H1 (cell line): Measurements from ENCODE around the gene LMTK3. TPM values are rescaled to one million over a fixed set of nuclear protein-coding genes. Genes with fewer than 3 reads are reported as not detected.

Experiments
- CTCF ChIA-PET: fragments of 300-600 bp; sonication (Branson Sonifier 250); formaldehyde crosslinking; loops from one replicate; lab custom pipeline; 2021; ENCODE audit not compliant: partially characterized antibody; lab: Charles Lee
- POLR2A ChIA-PET: fragments of 300-600 bp; sonication (Branson Sonifier 250); formaldehyde crosslinking; loops from one replicate; lab custom pipeline; 2021; ENCODE audit warnings: inconsistent platforms; ENCODE audit not compliant: partially characterized antibody; lab: Charles Lee
- DNase-seq, 2 experiments: peaks; one replicate each; pipeline versions ENCODE4 v3.0.0 to v3.0.0-alpha.2; 2010 to 2022; ENCODE audit warnings: low spot score in 2 of 2, low read depth in 1 of 2, mixed read lengths in 1 of 2
- FAIRE-seq: peaks from 2 replicates; lab custom pipeline; 2011; peaks lifted over from hg19 to GRCh38; lab: Jason Lieb, UNC
- H2AFZ ChIP-seq: 2 replicates; pipeline ENCODE4 v1.8.1; 2012; ENCODE audit warnings: low read length, inconsistent platforms
- H2AK5ac ChIP-seq: 2 replicates; pipeline ENCODE4 v1.6.1; 2013; ENCODE audit warnings: low read depth, low read length
- H2BK120ac ChIP-seq: replicated peaks from 2 replicates; pipeline ENCODE3; 2013; ENCODE audit warnings: low read depth, low read length, inconsistent platforms
- H2BK12ac ChIP-seq: 2 replicates; pipeline ENCODE4 v1.6.1; 2013; ENCODE audit warnings: low read depth, low read length
- H2BK15ac ChIP-seq: 2 replicates; pipeline ENCODE4 v1.6.1; 2013; ENCODE audit warnings: low read length
- H2BK20ac ChIP-seq: 2 replicates; pipeline ENCODE4 v1.6.1; 2013; ENCODE audit warnings: low read length
- H2BK5ac ChIP-seq: 2 replicates; pipeline ENCODE4 v1.6.1; 2013; ENCODE audit warnings: low read depth, low read length
- H3K14ac ChIP-seq: 2 replicates; pipeline ENCODE4 v1.6.1; 2013; ENCODE audit warnings: inconsistent platforms; ENCODE audit not compliant: insufficient read length
- H3K18ac ChIP-seq: 2 replicates; pipeline ENCODE4 v1.6.1; 2013; ENCODE audit warnings: low read length; ENCODE audit errors: extremely low read depth
- H3K23ac ChIP-seq: 2 replicates; pipeline ENCODE4 v1.6.1; 2013; ENCODE audit warnings: inconsistent platforms; ENCODE audit not compliant: insufficient read length
- H3K23me2 ChIP-seq: 2 replicates; pipeline ENCODE4 v1.6.1; 2013; ENCODE audit warnings: low read depth, low read length
- H3K27ac ChIP-seq: 2 replicates; pipeline ENCODE4 v1.6.1; 2011; ENCODE audit warnings: low read depth, low read length, inconsistent platforms
- H3K27me3 ChIP-seq, 4 experiments: replicated peaks in 1 of 4; 1 replicate in 1 of 4; 2 replicates in 3 of 4; pipeline versions ENCODE4 v1.6.1 to v1.8.1; 2011 to 2013; ENCODE audit warnings: low read length in 3 of 4, mild to moderate bottlenecking in 3 of 4, inconsistent platforms in 2 of 4, mixed read lengths in 2 of 4, moderate library complexity in 1 of 4; ENCODE audit not compliant: control insufficient read depth in 3 of 4, insufficient read depth in 3 of 4; ENCODE audit errors: extremely low read depth in 1 of 4
- H3K36me3 ChIP-seq, 4 experiments: 2 replicates each; pipeline versions ENCODE4 v1.6.1 to v1.8.1; 2011 to 2013; ENCODE audit warnings: mild to moderate bottlenecking in 4 of 4, low read length in 3 of 4, moderate library complexity in 2 of 4, control low read depth in 1 of 4, inconsistent platforms in 1 of 4; ENCODE audit not compliant: insufficient read depth in 4 of 4, control insufficient read depth in 2 of 4
- H3K4ac ChIP-seq: replicated peaks from 2 replicates; pipeline ENCODE3; 2013; ENCODE audit warnings: low read length, low read depth, mixed read lengths, inconsistent platforms; ENCODE audit not compliant: insufficient read length
- H3K4me1 ChIP-seq, 4 experiments: replicated peaks in 1 of 4; 1 replicate in 1 of 4; 2 replicates in 3 of 4; pipeline versions ENCODE4 v1.6.1 to v1.8.1; 2011 to 2013; ENCODE audit warnings: low read length in 3 of 4, inconsistent platforms in 2 of 4, mixed read lengths in 1 of 4; ENCODE audit not compliant: insufficient read depth in 4 of 4, control insufficient read depth in 3 of 4
- H3K4me2 ChIP-seq, 2 experiments: 2 replicates each; pipeline versions ENCODE4 v1.6.1 to v1.8.1; 2011 to 2013; ENCODE audit warnings: low read depth in 2 of 2, low read length in 2 of 2, control low read depth in 1 of 2, inconsistent platforms in 1 of 2, mild to moderate bottlenecking in 1 of 2; ENCODE audit not compliant: insufficient read depth in 1 of 2
- H3K4me3 ChIP-seq, 4 experiments: fragments of 200-600, 300-600 bp in 1 of 4; sonication (generic), shearing (Covaris generic), sonication (Bioruptor Twin) in 1 of 4; 2 replicates each; pipeline versions ENCODE4 v1.5.1 to v1.8.1; 2011 to 2016; ENCODE audit warnings: low read length in 4 of 4, low read depth in 3 of 4, control low read depth in 2 of 4, inconsistent platforms in 2 of 4, mild to moderate bottlenecking in 2 of 4, mixed read lengths in 1 of 4, moderate library complexity in 1 of 4; ENCODE audit not compliant: insufficient read depth in 2 of 4; ENCODE audit errors: extremely low read depth in 1 of 4
- H3K56ac ChIP-seq: replicated peaks from 2 replicates; pipeline ENCODE3; 2013; ENCODE audit warnings: low read depth, mild to moderate bottlenecking, mixed read lengths, low read length, inconsistent platforms; ENCODE audit not compliant: insufficient read length
- H3K79me1 ChIP-seq: 2 replicates; pipeline ENCODE4 v1.6.1; 2013; ENCODE audit warnings: low read depth, low read length, control low read depth
- H3K79me2 ChIP-seq, 2 experiments: 2 replicates each; pipeline versions ENCODE4 v1.6.1 to v1.8.1; 2012 to 2013; ENCODE audit warnings: low read length in 2 of 2, mild to moderate bottlenecking in 2 of 2, inconsistent platforms in 1 of 2; ENCODE audit not compliant: insufficient read depth in 2 of 2, control insufficient read depth in 1 of 2
- H3K9ac ChIP-seq, 4 experiments: replicated peaks in 1 of 4; 1 replicate in 1 of 4; 2 replicates in 3 of 4; pipeline versions ENCODE4 v1.6.1 to v1.8.1; 2011 to 2013; ENCODE audit warnings: low read depth in 3 of 4, low read length in 3 of 4, control low read depth in 2 of 4, mild to moderate bottlenecking in 2 of 4, moderate library complexity in 2 of 4, inconsistent platforms in 1 of 4; ENCODE audit errors: extremely low read depth in 1 of 4
- H3K9me3 ChIP-seq, 2 experiments: 2 replicates each; pipeline versions ENCODE4 v1.6.1 to v1.8.1; 2012 to 2013; ENCODE audit warnings: mild to moderate bottlenecking in 2 of 2, moderate library complexity in 2 of 2, control low read depth in 1 of 2, inconsistent platforms in 1 of 2, low read depth in 1 of 2, low read length in 1 of 2, mixed read lengths in 1 of 2; ENCODE audit not compliant: insufficient read depth in 2 of 2
- H4K20me1 ChIP-seq, 2 experiments: replicated peaks in 1 of 2; 2 replicates each; pipeline versions ENCODE3 to v1.8.1; 2011 to 2013; ENCODE audit warnings: inconsistent platforms in 2 of 2, low read length in 2 of 2, mild to moderate bottlenecking in 1 of 2; ENCODE audit not compliant: insufficient read depth in 2 of 2, control insufficient read depth in 1 of 2
- H4K5ac ChIP-seq: 2 replicates; pipeline ENCODE4 v1.6.1; 2013; ENCODE audit warnings: low read length, low read depth, mixed read lengths, inconsistent platforms; ENCODE audit not compliant: insufficient read length
- H4K8ac ChIP-seq: 2 replicates; pipeline ENCODE4 v1.8.0; 2013; ENCODE audit warnings: mild to moderate bottlenecking, moderate library complexity, low read length, inconsistent platforms; ENCODE audit not compliant: insufficient read depth; ENCODE audit errors: extremely low read depth
- H4K91ac ChIP-seq: replicated peaks from 2 replicates; pipeline ENCODE3; 2013; ENCODE audit warnings: low read length, mixed read lengths, inconsistent platforms; ENCODE audit not compliant: insufficient read length
- BACH1 ChIP-seq: IDR thresholded peaks from 2 replicates; pipeline ENCODE4 v1.6.1; 2012; ENCODE audit warnings: low read length, improper control_type of control experiment
- BCL11A ChIP-seq, 2 experiments: IDR thresholded peaks; one replicate each; pipeline ENCODE4 v1.6.1; 2011; ENCODE audit warnings: low read depth in 2 of 2, low read length in 2 of 2, mild to moderate bottlenecking in 2 of 2
- BRCA1 ChIP-seq: IDR thresholded peaks from 2 replicates; pipeline ENCODE4 v1.6.1; 2012; ENCODE audit warnings: low read depth, low read length, improper control_type of control experiment
- CBX8 ChIP-seq: fragments of 300-800, 300-1000 bp; sonication (generic); IDR thresholded peaks from 2 replicates; pipeline ENCODE4 v1.7.1; 2016; ENCODE audit warnings: low read depth, low read length, borderline replicate concordance
- CHD1 ChIP-seq: IDR thresholded peaks from 2 replicates; pipeline ENCODE4 v1.6.1; 2012; ENCODE audit warnings: low read depth, low read length, improper control_type of control experiment
- KDM5A ChIP-seq: fragments of 200-600 bp; IDR thresholded peaks from 2 replicates; pipeline ENCODE4 v1.7.1; 2012; ENCODE audit warnings: mild to moderate bottlenecking, low read length, inconsistent platforms, mixed read lengths
- POLR2AphosphoS5 ChIP-seq: IDR thresholded peaks from 2 replicates; pipeline ENCODE4 v1.6.1; 2011; ENCODE audit warnings: low read depth, low read length
- SIRT6 ChIP-seq: IDR thresholded peaks from one replicate; pipeline ENCODE4 v1.7.1; 2012; ENCODE audit warnings: low read length, inconsistent platforms
- ZNF274 ChIP-seq: IDR thresholded peaks from 2 replicates; pipeline ENCODE4 v1.7.0; 2012; ENCODE audit warnings: low read length, borderline replicate concordance; ENCODE audit errors: extremely low read depth
- WGBS, 2 experiments: shearing (Covaris generic) in 1 of 2; methylation state at CpG; one replicate each; pipeline versions ENCODE4 v1.1.6 to v1.1.7; 2013 to 2015; ENCODE audit warnings: low lambda C conversion rate in 2 of 2, mixed read lengths in 2 of 2, inconsistent platforms in 1 of 2, low coverage in 1 of 2, missing lambda C conversion rate in 1 of 2; ENCODE audit not compliant: insufficient replicate concordance in 2 of 2, insufficient coverage in 1 of 2, insufficient read length in 1 of 2; ENCODE audit errors: extremely low coverage in 1 of 2, missing lambda C conversion rate in 1 of 2; 5-methylcytosine and 5-hydroxymethylcytosine counted together
- polyA plus RNA-seq, 7 experiments: library from polyadenylated mRNA; depleted of rRNA in 3 of 7; stranded (reverse) in 5 of 7; unstranded in 2 of 7; fragments of >200 nt in 5 of 7; fragments of 200-250 nt in 2 of 7; gene quantifications; 1 replicate in 5 of 7; 2 replicates in 1 of 7; 4 replicates in 1 of 7; pipeline versions ENCODE4 v1.2.1 to v1.2.3, GENCODE V29; 2011 to 2013; ENCODE audit warnings: missing spikeins in 2 of 7, mixed read lengths in 2 of 7
- total RNA-seq: library from RNA; stranded (reverse); fragmentation: NEBNext Ultra II Directional; extraction: Animal tissue kit (Norgen Biotek cat#: 25700); gene quantifications from 2 replicates; pipeline ENCODE4 v1.2.1, GENCODE V29; 2021
- TF ChIP-seq, protein P1 (sequence below), 3 experiments: IDR thresholded peaks; 1 replicate in 2 of 3; 2 replicates in 1 of 3; pipeline versions ENCODE4 v1.5.1 to v1.6.1; 2011; ENCODE audit warnings: low read length in 3 of 3, mild to moderate bottlenecking in 3 of 3, inconsistent platforms in 2 of 3, low read depth in 1 of 3, moderate library complexity in 1 of 3; ENCODE audit not compliant: insufficient read depth in 1 of 3; ENCODE audit errors: control extremely low read depth in 1 of 3
- TF ChIP-seq, protein P2 (sequence below): IDR thresholded peaks from 2 replicates; pipeline ENCODE4 v1.6.1; 2012; ENCODE audit warnings: inconsistent platforms

LMTK3 gene
- total and polyA plus RNA-seq, 2 of the 8 experiments (the other 6 are each of a cell fraction or from before 2014, with no cell fraction given): 2.7 to 12.4 TPM

DNA sequence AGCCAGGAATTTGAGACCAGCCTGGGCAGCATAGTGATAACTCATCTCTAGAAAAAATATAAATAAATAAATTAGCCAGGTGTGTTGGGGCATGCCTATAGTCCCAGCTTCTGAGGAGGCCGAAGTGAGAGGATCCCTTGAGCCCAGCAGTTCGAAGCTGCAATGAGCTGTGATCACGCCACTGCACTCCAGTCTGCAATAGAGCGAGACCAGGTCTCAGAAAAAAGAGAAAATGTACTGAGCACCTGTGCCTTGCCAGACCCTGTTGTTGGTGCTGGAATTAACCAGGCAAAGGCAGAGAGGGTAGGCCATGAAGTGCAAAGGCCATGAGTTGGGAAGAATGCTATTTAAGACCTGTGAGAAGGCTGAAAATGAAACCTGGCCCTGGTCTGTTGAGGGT, 39.8 kb downstream of the LMTK3 start:
- DNase-seq (no peak), FAIRE-seq (no peak)
- no peak overlapping the region for H2BK120ac ChIP-seq
- H2BK15ac ChIP-seq: no peak overlapping the region
- no peak overlapping the region for H2AK5ac ChIP-seq
- no peak overlapping the region for H3K14ac ChIP-seq
- no peak overlapping the region for H4K8ac ChIP-seq
- no peaks in the 10 kb centered on the region; the same call in 1 of the 2 replicates for H3K23me2 ChIP-seq
- H3K79me2 ChIP-seq: peaks cover 0 to 12% of the 10 kb centered on the region in 2 experiments; a peak in 1 of 4 replicates
- no peak overlapping the region for H4K91ac ChIP-seq
- ChIA-PET POLR2A (interaction anchor here (2.6 to 11.4 kb wide), 3 partner anchors 8 to 21 kb away, joined by 12 to 176 read pairs (median 51); no protein-coding TSS in a partner anchor), CTCF (interaction anchor here (1.2 to 1.4 kb wide), 3 partner anchors 16 to 80 kb away, joined by 3 to 5 read pairs (median 3); partner anchors contain the start of genes KCNJ14 and KDELR1)
- H2BK12ac ChIP-seq: no peak overlapping the region
- peaks cover 4% of the 10 kb centered on the region; the same call in 1 of the 2 replicates for H3K79me1 ChIP-seq
- H3K4me2 ChIP-seq: no peak overlapping the region
- H2BK20ac ChIP-seq: no peak overlapping the region
- no peak overlapping the region for H3K27ac ChIP-seq
- H3K4ac ChIP-seq: no peak overlapping the region
- H4K5ac ChIP-seq: no peak overlapping the region
- H3K4me1 ChIP-seq: peaks cover 0 to 9% (median 1%) of the 10 kb centered on the region in 4 experiments; a peak in 3 of 7 replicates
- WGBS, 2 experiments: 85% methylated on average over 4 of the region's 4 CpGs; no CpG with 5 or more reads in 1 of the 2 experiments
- no peak overlapping the region for H3K18ac ChIP-seq
- H4K20me1 ChIP-seq: peaks cover 16 to 22% of the 10 kb centered on the region in 2 experiments
- no peaks in the 10 kb centered on the region for H3K9me3 ChIP-seq
- H3K4me3 ChIP-seq: no peak overlapping the region
- no peak overlapping the region for H3K23ac ChIP-seq
- no peak overlapping the region for H3K9ac ChIP-seq
- no peak overlapping the region; the same call in 1 of the 2 replicates for H2BK5ac ChIP-seq
- no peak overlapping the region for H3K56ac ChIP-seq
- no peaks in the 10 kb centered on the region for H3K27me3 ChIP-seq
- peaks cover 41 to 63% (median 57%) of the 10 kb centered on the region in 4 experiments for H3K36me3 ChIP-seq
- no peak overlapping the region for H2AFZ ChIP-seq
- TF ChIP-seq BRCA1: no peak
- TF ChIP-seq ZNF274: no peak
- TF ChIP-seq, protein P1, sequence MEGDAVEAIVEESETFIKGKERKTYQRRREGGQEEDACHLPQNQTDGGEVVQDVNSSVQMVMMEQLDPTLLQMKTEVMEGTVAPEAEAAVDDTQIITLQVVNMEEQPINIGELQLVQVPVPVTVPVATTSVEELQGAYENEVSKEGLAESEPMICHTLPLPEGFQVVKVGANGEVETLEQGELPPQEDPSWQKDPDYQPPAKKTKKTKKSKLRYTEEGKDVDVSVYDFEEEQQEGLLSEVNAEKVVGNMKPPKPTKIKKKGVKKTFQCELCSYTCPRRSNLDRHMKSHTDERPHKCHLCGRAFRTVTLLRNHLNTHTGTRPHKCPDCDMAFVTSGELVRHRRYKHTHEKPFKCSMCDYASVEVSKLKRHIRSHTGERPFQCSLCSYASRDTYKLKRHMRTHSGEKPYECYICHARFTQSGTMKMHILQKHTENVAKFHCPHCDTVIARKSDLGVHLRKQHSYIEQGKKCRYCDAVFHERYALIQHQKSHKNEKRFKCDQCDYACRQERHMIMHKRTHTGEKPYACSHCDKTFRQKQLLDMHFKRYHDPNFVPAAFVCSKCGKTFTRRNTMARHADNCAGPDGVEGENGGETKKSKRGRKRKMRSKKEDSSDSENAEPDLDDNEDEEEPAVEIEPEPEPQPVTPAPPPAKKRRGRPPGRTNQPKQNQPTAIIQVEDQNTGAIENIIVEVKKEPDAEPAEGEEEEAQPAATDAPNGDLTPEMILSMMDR (IDR thresholded peaks at IDR 0.05; ENCODE audit: control extremely low read depth in 1 of 3, insufficient read depth in 1 of 3, low read depth in 1 of 3, low read length in 3 of 3): no peak
- TF ChIP-seq SIRT6: no peak
- TF ChIP-seq, protein P2, sequence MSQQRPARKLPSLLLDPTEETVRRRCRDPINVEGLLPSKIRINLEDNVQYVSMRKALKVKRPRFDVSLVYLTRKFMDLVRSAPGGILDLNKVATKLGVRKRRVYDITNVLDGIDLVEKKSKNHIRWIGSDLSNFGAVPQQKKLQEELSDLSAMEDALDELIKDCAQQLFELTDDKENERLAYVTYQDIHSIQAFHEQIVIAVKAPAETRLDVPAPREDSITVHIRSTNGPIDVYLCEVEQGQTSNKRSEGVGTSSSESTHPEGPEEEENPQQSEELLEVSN: no peak
- TF ChIP-seq BCL11A (IDR thresholded peaks at IDR 0.05; ENCODE audit: low read depth in 2 of 2, low read length in 2 of 2): no peak
- no peak for TF ChIP-seq KDM5A
- TF ChIP-seq CBX8: no peak
- TF ChIP-seq CHD1: no peak
- TF ChIP-seq POLR2AphosphoS5: no peak
- TF ChIP-seq BACH1: no peak
